NB4 (cell line): ENCODE measurements around the gene SLC15A4.
A peak's percentile ranks its signal among the peaks of the same experiment; 100 is the strongest.

Experiments used
- DNase-seq: peaks from one replicate; pipeline ENCODE4 v3.0.0; 2010; ENCODE audit warnings: low read depth
- H3K4me3 ChIP-seq: one replicate; pipeline ENCODE4 v1.5.1; 2011; ENCODE audit warnings: mild to moderate bottlenecking, low read depth, low read length, moderate library complexity
- MYC ChIP-seq: IDR thresholded peaks from 2 replicates; pipeline ENCODE4 v1.6.1; 2011; ENCODE audit warnings: low read depth, low read length
- POLR2A ChIP-seq: IDR thresholded peaks from 2 replicates; pipeline ENCODE4 v1.6.1; 2011; ENCODE audit warnings: mild to moderate bottlenecking; ENCODE audit not compliant: insufficient read length; ENCODE audit errors: extremely low read depth
- TF ChIP-seq, protein P1 (sequence below): IDR thresholded peaks from one replicate; pipeline ENCODE4 v1.5.1; 2012; ENCODE audit warnings: low read depth, low read length
- TF ChIP-seq, protein P2 (sequence below): IDR thresholded peaks from 2 replicates; pipeline ENCODE4 v1.6.1; 2011; ENCODE audit warnings: low read depth, low read length

Gene SLC15A4

DNA sequence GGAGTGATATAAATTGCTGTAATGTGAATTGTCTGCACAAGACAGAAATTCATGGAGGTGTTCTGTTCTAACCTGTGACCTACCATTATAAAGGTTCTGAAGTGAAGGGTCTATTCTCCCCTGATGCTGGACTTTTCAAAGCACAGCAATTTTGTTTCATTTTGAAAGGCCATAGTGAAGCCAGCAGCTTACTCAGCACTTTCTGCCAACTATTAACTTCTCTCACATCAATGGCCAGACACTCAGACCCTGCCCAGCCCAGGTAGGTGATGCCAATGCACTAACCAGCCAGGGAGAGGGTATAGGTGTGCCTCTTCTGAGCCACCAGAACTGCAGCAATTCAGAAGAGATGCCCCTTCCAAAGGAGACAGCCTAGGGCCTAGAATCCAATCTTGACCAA lies 43.9 kb downstream of the SLC15A4 start:
- H3K4me3 ChIP-seq, result no peak overlapping the region
- no peak for DNase-seq
- TF ChIP-seq POLR2A (no peak), MYC (no peak)
- TF ChIP-seq, protein P1, sequence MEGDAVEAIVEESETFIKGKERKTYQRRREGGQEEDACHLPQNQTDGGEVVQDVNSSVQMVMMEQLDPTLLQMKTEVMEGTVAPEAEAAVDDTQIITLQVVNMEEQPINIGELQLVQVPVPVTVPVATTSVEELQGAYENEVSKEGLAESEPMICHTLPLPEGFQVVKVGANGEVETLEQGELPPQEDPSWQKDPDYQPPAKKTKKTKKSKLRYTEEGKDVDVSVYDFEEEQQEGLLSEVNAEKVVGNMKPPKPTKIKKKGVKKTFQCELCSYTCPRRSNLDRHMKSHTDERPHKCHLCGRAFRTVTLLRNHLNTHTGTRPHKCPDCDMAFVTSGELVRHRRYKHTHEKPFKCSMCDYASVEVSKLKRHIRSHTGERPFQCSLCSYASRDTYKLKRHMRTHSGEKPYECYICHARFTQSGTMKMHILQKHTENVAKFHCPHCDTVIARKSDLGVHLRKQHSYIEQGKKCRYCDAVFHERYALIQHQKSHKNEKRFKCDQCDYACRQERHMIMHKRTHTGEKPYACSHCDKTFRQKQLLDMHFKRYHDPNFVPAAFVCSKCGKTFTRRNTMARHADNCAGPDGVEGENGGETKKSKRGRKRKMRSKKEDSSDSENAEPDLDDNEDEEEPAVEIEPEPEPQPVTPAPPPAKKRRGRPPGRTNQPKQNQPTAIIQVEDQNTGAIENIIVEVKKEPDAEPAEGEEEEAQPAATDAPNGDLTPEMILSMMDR, result no peak
- TF ChIP-seq, protein P2, sequence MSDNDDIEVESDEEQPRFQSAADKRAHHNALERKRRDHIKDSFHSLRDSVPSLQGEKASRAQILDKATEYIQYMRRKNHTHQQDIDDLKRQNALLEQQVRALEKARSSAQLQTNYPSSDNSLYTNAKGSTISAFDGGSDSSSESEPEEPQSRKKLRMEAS, result no peak

DNA sequence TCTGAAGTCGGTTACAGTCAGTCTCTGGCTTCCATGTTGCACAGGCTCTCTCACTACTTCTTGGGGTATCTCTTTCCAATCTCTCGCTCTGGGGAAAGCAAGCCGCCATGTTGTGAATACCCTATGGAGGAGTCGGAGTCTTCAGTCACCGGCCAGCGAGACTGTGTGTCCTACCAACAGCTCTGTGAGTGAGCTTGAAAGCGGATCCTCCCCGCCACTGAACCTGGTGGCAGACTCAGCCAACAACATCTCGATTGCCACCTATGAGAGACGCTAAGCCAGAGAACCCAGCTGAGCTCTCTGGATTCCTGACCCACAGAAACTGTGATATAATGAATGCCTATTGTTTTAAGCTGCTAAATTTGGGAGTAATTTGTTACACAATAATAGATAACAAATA lies 51.5 kb downstream of the SLC15A4 start:
- no peak for TF ChIP-seq POLR2A
- TF ChIP-seq, protein P2, result no peak
- no peak overlapping the region for H3K4me3 ChIP-seq
- DNase-seq, result no peak

DNA sequence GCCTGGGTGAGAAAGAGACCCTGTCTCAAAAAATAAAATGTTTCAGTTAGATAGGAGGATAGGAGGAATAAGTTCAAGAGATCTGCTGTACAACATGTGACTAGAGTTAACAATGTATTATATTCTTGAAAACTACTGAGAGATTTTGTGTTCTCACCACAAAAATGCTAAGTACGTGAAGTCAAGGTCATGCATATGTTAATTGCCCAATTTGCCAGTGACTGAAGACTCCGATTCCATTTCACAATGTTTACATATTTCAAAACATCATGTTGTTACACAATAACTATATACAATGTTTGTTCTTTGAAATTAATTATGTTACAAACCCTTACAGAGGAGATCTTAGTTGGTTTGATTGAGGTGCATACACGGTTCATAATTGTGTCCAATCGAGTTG lies 52.1 kb downstream of the SLC15A4 start:
- no peak overlapping the region for H3K4me3 ChIP-seq
- peak; percentile 28 for DNase-seq
- TF ChIP-seq POLR2A (no peak), MYC (no peak)
- TF ChIP-seq, protein P2, result no peak
- TF ChIP-seq, protein P1, result no peak

DNA sequence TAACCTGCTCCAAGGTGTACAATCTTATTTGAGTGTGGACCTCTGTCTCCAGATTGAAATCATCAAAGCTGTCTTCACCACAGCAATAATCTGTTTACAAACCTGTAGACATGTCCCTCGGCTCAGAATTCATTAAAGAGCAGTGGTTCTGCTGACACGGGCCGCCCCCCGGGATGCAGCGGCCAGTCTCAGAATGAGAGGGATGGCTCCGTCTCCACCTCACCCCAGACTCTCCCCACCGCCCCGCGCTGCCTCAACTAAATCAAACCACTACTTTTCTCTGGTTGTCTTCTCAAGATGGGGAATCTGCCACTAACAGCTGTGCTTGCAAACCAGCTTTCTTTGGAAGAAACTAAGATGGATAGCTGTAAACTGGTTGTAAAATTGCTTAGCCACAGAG lies 56.2 kb downstream of the SLC15A4 start:
- no peak for TF ChIP-seq MYC
- H3K4me3 ChIP-seq, result no peak overlapping the region
- DNase-seq, result no peak

DNA sequence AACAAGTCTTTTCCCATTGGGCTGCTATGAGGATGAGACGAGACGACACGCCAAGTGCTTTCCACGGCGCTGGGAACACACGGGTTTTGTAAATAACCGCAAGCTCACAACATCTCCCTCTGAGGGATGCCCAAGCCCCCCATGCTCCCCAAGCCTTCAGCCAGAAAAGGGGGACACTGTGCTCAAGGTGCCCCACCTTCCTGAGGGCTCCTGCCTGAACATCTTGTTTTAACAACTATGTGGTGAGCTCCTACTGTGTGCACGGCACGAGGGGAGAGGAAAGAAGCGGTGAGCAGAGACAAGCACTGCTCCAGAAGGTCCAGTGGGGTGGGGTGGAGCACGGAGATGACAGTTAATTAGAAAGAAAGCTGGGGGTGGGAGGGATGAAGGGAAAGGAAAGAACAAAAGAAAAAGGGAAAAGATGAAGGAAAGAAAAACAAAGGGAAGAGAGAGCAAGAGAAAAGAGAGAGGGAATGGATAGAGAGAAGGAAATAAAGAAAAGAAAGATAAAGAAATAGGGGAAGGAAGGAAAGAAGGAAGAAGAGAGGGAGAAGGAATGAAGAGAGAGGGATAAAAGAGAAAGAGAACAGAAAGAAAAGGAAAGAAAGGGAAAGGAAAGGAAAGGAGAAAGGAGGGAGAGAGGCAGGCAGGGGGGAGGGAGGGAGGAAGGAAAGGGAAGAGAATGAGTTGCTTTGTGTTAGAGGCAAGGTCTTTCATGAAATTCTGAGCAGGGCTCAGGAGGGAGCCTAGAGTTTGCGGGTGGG lies 56.8 kb downstream of the SLC15A4 start:
- no peak overlapping the region for H3K4me3 ChIP-seq
- TF ChIP-seq POLR2A (no peak), MYC (no peak)
- TF ChIP-seq, protein P1, result no peak
- TF ChIP-seq, protein P2, result no peak
- DNase-seq, result no peak

DNA sequence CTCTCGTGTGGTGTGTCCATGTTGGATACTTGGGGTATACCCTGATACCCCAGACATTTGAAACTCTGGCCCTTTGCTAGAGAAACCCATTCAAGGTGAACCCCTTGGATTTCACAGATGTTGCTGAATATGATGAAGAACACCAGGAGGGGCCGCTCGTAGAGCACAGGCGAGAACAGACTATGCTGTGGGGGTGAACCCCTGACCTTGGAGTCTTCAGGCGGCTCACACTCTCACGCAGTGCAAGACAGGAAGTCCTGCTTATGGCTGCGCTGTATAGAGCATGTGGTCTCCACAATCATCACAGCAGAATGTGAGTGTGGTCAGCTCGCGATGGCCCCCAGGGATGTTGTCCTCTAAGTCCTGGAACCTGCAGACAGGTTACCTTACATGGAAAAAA lies 60.4 kb downstream of the SLC15A4 start:
- no peak overlapping the region for H3K4me3 ChIP-seq
- TF ChIP-seq MYC, result no peak
- TF ChIP-seq POLR2A, result no peak
- TF ChIP-seq, protein P1, result no peak
- TF ChIP-seq, protein P2, result no peak
- peak; percentile 27 for DNase-seq
